Transverse colon (tissue), 4 donors: ENCODE results near the gene ZZZ3. TPM values are rescaled to one million over a fixed set of nuclear protein-coding genes. Genes with fewer than 3 reads are reported as not detected.

Experiments
- DNase-seq: peaks from one replicate; pipeline ENCODE4 v3.0.0-alpha.2; 2019
- H3K27ac ChIP-seq, 4 donors: fragments of 200-600 bp; sonication (generic); 2 replicates each; pipeline ENCODE4 v1.5.1; 2016 to 2018; ENCODE audit warnings: inconsistent platforms in 4 of 4
- H3K27me3 ChIP-seq: fragments of 200-600 bp; sonication (generic); 2 replicates; pipeline ENCODE4 v1.5.1; 2017; ENCODE audit warnings: inconsistent platforms
- H3K36me3 ChIP-seq, 4 donors: fragments of 200-600 bp; sonication (generic); 2 replicates each; pipeline ENCODE4 v1.5.1; 2017 to 2019; ENCODE audit warnings: inconsistent platforms in 4 of 4
- H3K4me1 ChIP-seq, 4 donors: fragments of 200-600 bp; sonication (generic); 2 replicates each; pipeline ENCODE4 v1.5.1; 2017 to 2020; ENCODE audit warnings: inconsistent platforms in 4 of 4
- H3K4me3 ChIP-seq, 4 donors: fragments of 200-600 bp; sonication (generic); 1 replicate in 1 of 4; 2 replicates in 3 of 4; pipeline versions ENCODE4 v1.5.1 to v1.6.1; 2017 to 2019; ENCODE audit warnings: inconsistent platforms in 4 of 4
- H3K9me3 ChIP-seq, 2 donors: fragments of 200-600 bp; sonication (generic); 2 replicates each; pipeline ENCODE4 v1.5.1; 2017 to 2019; ENCODE audit warnings: inconsistent platforms in 2 of 2
- CTCF ChIP-seq, 5 experiments: fragments of 200-600 bp in 3 of 5; fragments of 450-650 bp in 2 of 5; sonication (generic) in 3 of 5; IDR thresholded peaks; 1 replicate in 2 of 5; 2 replicates in 3 of 5; pipeline ENCODE4 v1.5.1; 2016 to 2017; ENCODE audit warnings: antibody characterized with exemption in 5 of 5, inconsistent platforms in 3 of 5, mild to moderate bottlenecking in 2 of 5, moderate library complexity in 1 of 5
- EP300 ChIP-seq: sonication (generic); formaldehyde crosslinking; IDR thresholded peaks from one replicate; pipeline ENCODE4 v1.6.1; 2017; ENCODE audit warnings: antibody characterized with exemption, low read depth
- POLR2A ChIP-seq: fragments of 450-650 bp; IDR thresholded peaks from one replicate; pipeline ENCODE4 v1.6.1; 2016; ENCODE audit warnings: antibody characterized with exemption, mild to moderate bottlenecking, moderate library complexity
- POLR2AphosphoS5 ChIP-seq, 3 donors: sonication (generic); formaldehyde crosslinking; IDR thresholded peaks; one replicate each; pipeline ENCODE4 v1.6.1; 2016; ENCODE audit warnings: antibody characterized with exemption in 3 of 3
- WGBS, 2 donors: methylation state at CpG; one replicate each; pipeline ENCODE4 v1.1.5; 2018; ENCODE audit warnings: low coverage in 1 of 2; 5-methylcytosine and 5-hydroxymethylcytosine counted together
- in situ Hi-C, 4 donors: fragments of 200-750 bp; cut with MboI; loops; one replicate each; pipeline versions ENCODE4 v1.15.0 to v1.15.1; 2017; ENCODE audit warnings: low sequenced_read_pairs in 3 of 4, low pct_ligation_motif_present in 1 of 4, low pct_unique_long_range_greater_than_20kb in 1 of 4
- intact Hi-C: fragments of 100-400 bp; cut with DNase I; formaldehyde crosslinking; loops from one replicate; pipeline ENCODE4 v1.15.1; 2023; ENCODE audit warnings: low total_unique reads
- total RNA-seq, 4 donors: library from RNA; depleted of rRNA; stranded (reverse); fragments of >200 nt; gene quantifications; one replicate each; pipeline ENCODE4 v1.1.0, GENCODE V29; 2016

ZZZ3 gene
- total RNA-seq, 4 donors from 2014 or later = 15.9 to 80.4 (median 47.4) TPM

- intact Hi-C loops = no loop called here
- Histone ChIP-seq H3K9me3 (no peaks in the 10 kb centered on the region), H3K4me3 (no peak overlapping the region), H3K27me3 (no peaks in the 10 kb centered on the region), H3K4me1 (no peaks in the 10 kb centered on the region), H3K27ac (no peak overlapping the region), H3K36me3 (peaks cover 0 to 39% (median 15%) of the 10 kb centered on the region in 4 donors)
- no peak for DNase-seq
- in situ Hi-C loops = no loop called here
- WGBS, 2 donors = 92% methylated on average over 3 of the region's 3 CpGs
- TF ChIP-seq CTCF (IDR thresholded peaks at IDR 0.05) (no peak), EP300 (no peak), POLR2A (no peak), POLR2AphosphoS5 (IDR thresholded peaks at IDR 0.05) (no peak)
Observed at GRCh38 chr1:77697441-77697840, 15.0 kb upstream of the ZZZ3 start.

GRCh38 chr1:77688939-77689338 lies 6.5 kb upstream of the ZZZ3 start:
- intact Hi-C loops = no loop called here
- Histone ChIP-seq H3K4me3 (no peak overlapping the region), H3K27me3 (no peaks in the 10 kb centered on the region), H3K27ac (no peak overlapping the region), H3K4me1 (peaks cover 0 to 5% (median 4%) of the 10 kb centered on the region in 4 donors), H3K9me3 (no peaks in the 10 kb centered on the region), H3K36me3 (peaks cover 0 to 3% (median under 1%) of the 10 kb centered on the region in 4 donors)
- WGBS, 2 donors = 78 to 89% methylated on average over 3 of the region's 3 CpGs
- TF ChIP-seq POLR2A = no peak
- no peak for TF ChIP-seq POLR2AphosphoS5 (IDR thresholded peaks at IDR 0.05)
- TF ChIP-seq CTCF (IDR thresholded peaks at IDR 0.05) = no peak
- no peak for TF ChIP-seq EP300
- DNase-seq = no peak
- in situ Hi-C loops = no loop called here

- Histone ChIP-seq H3K4me3 (peak overlapping the region in 3 of 4 donors; percentile 16 to 27 (median 20)), H3K9me3 (no peaks in the 10 kb centered on the region), H3K27ac (peak overlapping the region in 1 of 4 donors; percentile 3), H3K27me3 (no peaks in the 10 kb centered on the region), H3K4me1 (peaks cover 0 to 10% (median 9%) of the 10 kb centered on the region in 4 donors), H3K36me3 (no peaks in the 10 kb centered on the region)
- no peak for DNase-seq
- in situ Hi-C loops (no loop called here), intact Hi-C loops (no loop called here)
- 46% methylated on average over 16 of the region's 21 CpGs; no CpG with 5 or more reads in 1 of the 2 donors for WGBS, 2 donors
- no peak for TF ChIP-seq POLR2AphosphoS5 (IDR thresholded peaks at IDR 0.05)
- TF ChIP-seq CTCF (IDR thresholded peaks at IDR 0.05) = peak in 4 of 5 experiments; percentile 22 to 42 (median 32)
Observed at GRCh38 chr1:77687519-77687906, 5.1 kb upstream of the ZZZ3 start.

- H3K27me3 ChIP-seq = no peaks in the 10 kb centered on the region
- in situ Hi-C loops = no loop called here
- H3K4me1 ChIP-seq = peaks cover 0 to 11% (median 9%) of the 10 kb centered on the region in 4 donors
- TF ChIP-seq POLR2AphosphoS5 (IDR thresholded peaks at IDR 0.05) = no peak
- TF ChIP-seq CTCF (IDR thresholded peaks at IDR 0.05) = no peak
- TF ChIP-seq EP300 = no peak
- no peak for TF ChIP-seq POLR2A
- H3K27ac ChIP-seq = no peak overlapping the region
- no peaks in the 10 kb centered on the region for H3K36me3 ChIP-seq
- no peaks in the 10 kb centered on the region for H3K9me3 ChIP-seq
- H3K4me3 ChIP-seq = peak overlapping the region in 2 of 4 donors; percentile 20 to 27
- WGBS, 2 donors = 87% methylated on average over 19 of the region's 33 CpGs; no CpG with 5 or more reads in 1 of the 2 donors
- intact Hi-C loops = no loop called here
- no peak for DNase-seq
Observed at GRCh38 chr1:77686796-77687518, 4.5 kb upstream of the ZZZ3 start.
